Measurements from ENCODE around the gene PLXNA1.
A peak's percentile ranks its signal among the peaks of the same experiment; 100 is the strongest.

The PLXNA1 gene

GRCh38 chr3:127004641-127005397 is 21.9 kb downstream of the PLXNA1 start:
- H3K4me3 ChIP-seq (ENCODE audit: low read depth, low read length), result no peak overlapping the region
- DNase-seq (ENCODE audit: low read depth), result no peak
- no peak for TF ChIP-seq CTCF (conservative IDR thresholded peaks at IDR 0.05; ENCODE audit: low read depth, low read length)

- peak; percentile 68 for DNase-seq (ENCODE audit: low read depth)
- no peak for TF ChIP-seq CTCF (conservative IDR thresholded peaks at IDR 0.05; ENCODE audit: low read depth, low read length)
- H3K4me3 ChIP-seq (ENCODE audit: low read depth, low read length), result no peak overlapping the region
Observed at GRCh38 chr3:127005864-127006500, 23.1 kb downstream of the PLXNA1 start.

GRCh38 chr3:127006781-127007436 is 24.0 kb downstream of the PLXNA1 start:
- H3K4me3 ChIP-seq (ENCODE audit: low read depth, low read length), result no peak overlapping the region
- no peak for DNase-seq (ENCODE audit: low read depth)
- TF ChIP-seq CTCF (conservative IDR thresholded peaks at IDR 0.05; ENCODE audit: low read depth, low read length), result no peak

GRCh38 chr3:127008236-127008635 is 25.3 kb downstream of the PLXNA1 start:
- no peak overlapping the region for H3K4me3 ChIP-seq (ENCODE audit: low read depth, low read length)
- DNase-seq (ENCODE audit: low read depth), result no peak
- no peak for TF ChIP-seq CTCF (conservative IDR thresholded peaks at IDR 0.05; ENCODE audit: low read depth, low read length)

GRCh38 chr3:127009531-127009930 is 26.6 kb downstream of the PLXNA1 start:
- DNase-seq (ENCODE audit: low read depth), result no peak
- no peak for TF ChIP-seq CTCF (conservative IDR thresholded peaks at IDR 0.05; ENCODE audit: low read depth, low read length)

GRCh38 chr3:127011270-127011992 is 28.5 kb downstream of the PLXNA1 start:
- peak; percentile 82 for DNase-seq (ENCODE audit: low read depth)
- no peak overlapping the region for H3K4me3 ChIP-seq (ENCODE audit: low read depth, low read length)
- TF ChIP-seq CTCF (conservative IDR thresholded peaks at IDR 0.05; ENCODE audit: low read depth, low read length), result no peak

More at GRCh38 chr3:127009531-127009930, 26.6 kb downstream of the PLXNA1 start:
- no peak overlapping the region for H3K4me3 ChIP-seq (ENCODE audit: low read depth, low read length)
